DLD1 (cell line): ENCODE results near the gene SLC4A3.

Source experiments
- in situ Hi-C: cut with HindIII; loops from 2 replicates; pipeline ENCODE4 v1.10.0; 2017; ENCODE audit warnings: low sequenced_read_pairs

SLC4A3 gene

DNA sequence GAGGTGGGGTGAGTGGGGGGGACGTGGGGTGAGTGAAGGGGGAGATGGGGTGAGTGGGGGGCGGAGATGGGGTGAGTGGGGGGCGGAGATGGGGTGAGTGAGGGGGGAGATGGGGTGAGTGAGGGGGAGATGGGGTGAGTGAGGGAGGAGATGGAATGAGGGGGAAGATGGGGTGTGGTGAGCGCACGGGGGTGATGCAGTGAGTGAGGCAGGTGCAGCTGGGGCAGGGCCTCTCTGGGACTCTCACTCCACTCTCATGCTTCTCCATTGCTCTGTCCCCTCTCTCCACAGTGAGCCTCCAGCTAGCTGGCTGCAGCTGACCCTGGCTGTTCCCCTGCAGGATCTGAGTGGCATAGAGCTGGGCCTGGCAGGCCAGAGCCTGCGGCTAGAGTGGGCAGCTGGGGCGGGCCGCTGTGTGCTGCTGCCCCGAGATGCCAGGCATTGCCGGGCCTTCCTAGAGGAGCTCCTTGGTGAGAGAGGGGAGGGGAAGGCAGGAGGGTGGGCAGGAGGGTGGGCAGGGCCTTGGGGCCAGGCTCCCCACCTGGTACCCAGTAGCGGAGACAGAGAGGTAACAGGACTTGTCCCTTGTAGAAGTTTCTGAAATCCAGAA is 13.9 kb upstream of the SLC4A3 start:
- in situ Hi-C loops = no loop called here

DNA sequence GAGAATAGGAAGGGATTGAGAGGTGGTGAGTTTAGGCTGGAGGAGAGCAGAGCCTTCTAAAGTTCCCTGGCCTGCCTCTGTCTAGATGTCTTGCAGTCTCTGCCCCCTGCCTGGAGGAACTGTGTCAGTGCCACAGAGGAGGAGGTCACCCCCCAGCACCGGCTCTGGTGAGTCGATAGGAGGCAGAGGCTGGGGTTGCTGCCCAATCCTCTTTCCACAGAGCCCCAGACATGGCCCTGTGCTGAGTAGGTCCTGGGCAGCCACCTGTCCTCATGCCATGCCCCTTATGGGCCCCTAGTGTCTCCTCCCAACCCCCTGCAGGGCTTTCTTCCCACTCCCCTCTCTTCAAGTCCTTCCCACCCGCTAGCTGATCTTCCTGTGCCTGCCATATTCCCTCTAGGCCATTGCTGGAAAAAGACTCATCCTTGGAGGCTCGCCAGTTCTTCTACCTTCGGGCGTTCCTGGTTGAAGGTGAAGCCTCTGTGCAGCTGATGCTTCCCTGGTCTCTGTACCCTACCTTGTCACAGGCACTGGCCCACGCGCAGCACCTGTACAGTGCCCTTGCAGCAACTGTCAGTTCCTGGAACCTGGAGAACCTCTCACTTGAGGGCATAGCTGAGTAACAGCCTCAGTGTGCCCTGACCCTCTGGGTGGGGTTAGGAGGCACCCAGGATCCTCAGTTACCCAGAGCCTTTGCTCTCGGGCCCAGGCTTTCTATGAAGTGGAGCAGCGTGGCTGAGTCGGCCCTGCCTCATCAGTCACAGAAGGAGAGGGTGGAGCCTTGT is 13.2 kb upstream of the SLC4A3 start:
- in situ Hi-C loops = no loop called here

GRCh38 chr2:219615036-219615435 is 12.4 kb upstream of the SLC4A3 start:
- in situ Hi-C loops = no loop called here

- in situ Hi-C loops = no loop called here
Observed at GRCh38 chr2:219615894-219616293, 11.5 kb upstream of the SLC4A3 start.

DNA sequence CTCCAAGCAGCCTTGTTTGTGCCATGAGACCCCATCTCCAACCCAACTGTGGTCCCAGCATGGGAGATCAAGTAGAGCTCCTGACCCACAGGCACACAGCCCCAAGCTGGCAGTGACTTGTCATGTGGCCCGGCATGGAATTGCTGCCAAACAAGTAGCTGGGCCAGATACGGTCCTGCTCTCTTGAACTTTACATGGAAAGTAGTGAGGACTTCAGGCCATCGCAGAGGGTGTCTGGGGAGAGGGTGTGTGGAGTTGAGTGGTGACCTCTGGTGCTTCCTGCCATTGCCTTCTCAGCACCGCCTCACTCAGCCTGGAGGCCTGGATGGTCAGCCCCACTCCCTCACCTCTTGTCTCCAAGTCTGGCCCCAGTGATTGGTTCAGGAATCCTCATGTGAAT is 10.9 kb upstream of the SLC4A3 start:
- in situ Hi-C loops = no loop called here

- in situ Hi-C loops = no loop called here
Observed at GRCh38 chr2:219618733-219619122, 8.7 kb upstream of the SLC4A3 start.

- in situ Hi-C loops = no loop called here
Observed at GRCh38 chr2:219619235-219619634, 8.2 kb upstream of the SLC4A3 start.

DNA sequence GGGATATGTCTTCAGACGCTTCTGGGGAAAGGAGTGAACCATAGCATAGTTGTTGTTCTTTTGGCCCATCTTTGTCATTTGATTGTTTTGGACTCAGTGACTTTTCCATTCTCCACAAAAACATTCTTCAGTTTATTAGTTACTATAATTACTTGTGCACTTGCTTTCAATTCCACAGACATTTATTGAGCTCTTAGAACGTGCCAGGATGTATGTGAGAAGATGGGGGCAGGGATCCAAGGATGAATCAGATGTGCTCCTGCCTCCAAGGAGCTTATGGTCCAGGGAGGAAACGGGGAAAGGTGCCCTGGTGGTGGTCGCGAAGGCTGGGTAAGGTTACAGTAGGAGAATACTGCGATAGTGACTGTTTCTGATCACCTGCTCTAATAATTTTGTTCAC is 6.9 kb upstream of the SLC4A3 start:
- in situ Hi-C loops = no loop called here

GRCh38 chr2:219621935-219622334 is 5.5 kb upstream of the SLC4A3 start:
- in situ Hi-C loops = no loop called here

- in situ Hi-C loops = no loop called here
Observed at GRCh38 chr2:219622472-219622871, 5.0 kb upstream of the SLC4A3 start.

DNA sequence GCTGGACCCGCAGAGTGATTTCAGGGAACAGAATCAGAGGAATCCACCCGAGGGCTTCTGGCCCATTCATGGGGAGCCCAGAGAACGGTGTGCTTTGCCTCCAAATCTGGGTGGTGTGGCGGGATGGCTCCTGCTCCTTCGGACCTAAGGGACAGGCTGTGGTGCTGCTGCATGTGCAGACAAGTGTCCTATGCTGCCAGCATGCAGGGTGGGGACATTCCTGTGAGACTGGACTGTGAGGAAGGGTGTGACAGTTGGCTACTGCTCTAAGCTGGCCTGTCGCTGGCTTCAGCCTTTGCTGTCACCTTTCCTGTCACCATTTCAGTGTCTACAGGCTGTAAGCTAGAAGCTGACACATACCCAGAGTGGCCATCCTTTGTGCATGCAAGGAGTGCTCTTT is 2.9 kb upstream of the SLC4A3 start:
- in situ Hi-C loops = no loop called here

GRCh38 chr2:219625179-219625578 is 2.3 kb upstream of the SLC4A3 start:
- in situ Hi-C loops = no loop called here

DNA sequence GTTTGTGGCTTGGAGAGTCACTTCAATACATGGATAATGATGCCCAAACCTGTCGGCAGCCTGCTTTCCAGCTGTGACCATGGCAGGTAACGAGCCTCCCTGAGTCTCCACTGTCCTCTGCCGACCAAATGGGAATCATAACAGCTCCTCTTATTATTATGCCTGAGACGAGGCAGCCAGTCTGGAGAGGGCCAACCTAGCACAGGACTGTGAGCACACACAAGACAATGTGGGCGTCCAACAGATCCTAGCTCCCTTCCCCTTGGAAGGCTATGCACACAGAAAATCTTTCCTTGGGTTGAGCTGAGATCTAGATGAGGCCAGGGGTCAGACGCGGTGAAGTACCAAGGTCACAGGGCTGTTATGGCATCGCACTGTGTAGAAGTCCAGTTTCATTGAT is 890 bp upstream of the SLC4A3 start:
- in situ Hi-C loops = no loop called here

GRCh38 chr2:219628235-219628985 is 980 bp downstream of the SLC4A3 start:
- in situ Hi-C loops = no loop called here

GRCh38 chr2:219628986-219629901 is 1.8 kb downstream of the SLC4A3 start:
- in situ Hi-C loops = no loop called here

- in situ Hi-C loops = no loop called here
Observed at GRCh38 chr2:219629976-219630695, 2.7 kb downstream of the SLC4A3 start.

- in situ Hi-C loops = no loop called here
Observed at GRCh38 chr2:219630770-219631405, 3.5 kb downstream of the SLC4A3 start.

- in situ Hi-C loops = no loop called here
Observed at GRCh38 chr2:219631406-219631891, 4.0 kb downstream of the SLC4A3 start.

DNA sequence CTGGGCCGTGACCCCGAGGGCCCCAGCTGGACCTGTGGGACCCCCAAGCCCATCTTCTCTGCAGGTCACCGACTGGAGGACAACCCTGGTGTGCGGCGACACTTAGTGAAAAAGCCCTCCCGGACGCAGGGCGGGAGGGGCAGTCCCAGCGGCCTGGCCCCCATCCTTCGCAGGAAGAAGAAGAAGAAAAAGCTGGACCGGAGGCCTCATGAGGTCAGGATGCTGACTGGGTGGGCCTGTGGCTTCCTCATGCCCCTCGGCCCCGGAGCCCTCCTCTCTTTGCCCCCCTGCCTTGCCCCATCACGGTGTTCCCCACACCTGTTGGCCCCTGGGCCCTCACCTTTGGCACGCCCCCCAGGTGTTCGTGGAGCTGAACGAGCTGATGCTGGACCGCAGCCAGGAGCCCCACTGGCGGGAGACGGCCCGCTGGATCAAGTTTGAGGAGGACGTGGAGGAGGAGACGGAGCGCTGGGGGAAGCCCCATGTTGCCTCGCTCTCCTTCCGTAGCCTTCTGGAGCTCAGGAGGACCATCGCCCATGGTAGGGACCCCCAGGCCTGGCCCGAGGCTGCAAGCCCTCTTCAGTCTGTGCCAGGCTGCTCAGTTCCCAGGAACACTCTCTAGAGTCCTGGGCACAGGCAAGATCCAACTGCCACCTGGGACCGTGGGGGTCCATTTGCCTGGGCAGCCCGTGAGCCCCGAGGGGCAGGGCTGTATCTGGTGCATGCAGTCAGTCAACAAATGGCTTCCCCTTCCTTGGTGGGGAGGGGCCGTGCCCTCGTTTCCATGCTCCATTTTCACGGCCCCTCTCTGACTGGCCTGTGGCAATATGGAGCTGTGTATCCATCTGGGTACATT is 4.7 kb downstream of the SLC4A3 start:
- in situ Hi-C loops = no loop called here
